Adrenal gland (tissue), 12 donors: Measurements from ENCODE around the gene GGN. TPM values are rescaled to one million over a fixed set of nuclear protein-coding genes. Genes with fewer than 3 reads are reported as not detected.

Experiments used
- DNase-seq, 7 donors: peaks; one replicate each; pipeline ENCODE4 v3.0.0-alpha.2; 2019 to 2020
- H3K27ac ChIP-seq, 5 donors: fragments of 200-600 bp; sonication (generic) in 4 of 5; 1 replicate in 3 of 5; 2 replicates in 2 of 5; pipeline versions ENCODE4 v1.5.1 to v1.8.0; 2016 to 2020; ENCODE audit warnings: mild to moderate bottlenecking in 1 of 5
- H3K27me3 ChIP-seq: fragments of 200-600 bp; 2 replicates; pipeline ENCODE4 v1.8.0; 2021
- H3K36me3 ChIP-seq, 2 donors: fragments of 200-600 bp; replicated peaks in 1 of 2; 1 replicate in 1 of 2; 2 replicates in 1 of 2; pipeline versions ENCODE4 v1.5.1 to v1.8.0; 2018 to 2022
- H3K4me1 ChIP-seq, 2 donors: fragments of 200-600 bp; replicated peaks in 1 of 2; 1 replicate in 1 of 2; 2 replicates in 1 of 2; pipeline versions ENCODE4 v1.5.1 to v1.8.0; 2018 to 2021
- H3K4me3 ChIP-seq, 4 donors: fragments of 200-600 bp; sonication (generic) in 3 of 4; one replicate each; pipeline ENCODE4 v1.5.1; 2016 to 2018
- H3K9me3 ChIP-seq, 3 donors: fragments of 200-600 bp; sonication (generic) in 1 of 3; replicated peaks in 1 of 3; 1 replicate in 2 of 3; 2 replicates in 1 of 3; pipeline versions ENCODE4 v1.5.1 to v1.8.0; 2016 to 2021
- POLR2A ChIP-seq, 2 donors: fragments of 450-650 bp; IDR thresholded peaks; one replicate each; pipeline ENCODE4 v1.6.1; 2017; ENCODE audit warnings: antibody characterized with exemption in 2 of 2, mild to moderate bottlenecking in 2 of 2, moderate library complexity in 1 of 2
- WGBS, 4 donors: extraction: QIAGEN DNeasy Blood & Tissue Kit in 2 of 4; methylation state at CpG; one replicate each; pipeline versions ENCODE4 v1.1.5 to v1.1.7; 2013 to 2017; 5-methylcytosine and 5-hydroxymethylcytosine counted together
- intact Hi-C, 2 donors: fragments of 100-400 bp; cut with DNase I; formaldehyde crosslinking; loops; one replicate each; pipeline versions ENCODE4 v1.14.1 to v1.15.0; 2022 to 2023
- polyA plus RNA-seq, 3 donors: library from polyadenylated mRNA; stranded (reverse); fragments of 200-250 nt in 2 of 3; fragments of 350-450 nt in 1 of 3; fragmentation: Illumina TruSeq in 1 of 3; extraction: RNeasy Lipid Tissue Mini Kit (QIAGEN cat#74804) in 1 of 3; gene quantifications; one replicate each; pipeline ENCODE4 v1.2.3, GENCODE V29; 2013 to 2014
- total RNA-seq, 9 donors: library from RNA; depleted of rRNA in 4 of 9; stranded (reverse); fragments of >200 nt in 4 of 9; fragments of 120-200 nt in 1 of 9; fragmentation: NEBNext Ultra II Directional in 1 of 9; extraction: Animal tissue kit (Norgen Biotek cat#: 25700) in 1 of 9; gene quantifications; one replicate each; pipeline versions ENCODE4 v1.1.0 to v1.2.4, GENCODE V29; 2013 to 2023
- TF ChIP-seq, protein P1 (sequence below), 6 experiments: fragments of 450-650 bp in 4 of 6; fragments of 200-600 bp in 2 of 6; sonication (generic) in 1 of 6; IDR thresholded peaks; 1 replicate in 5 of 6; 2 replicates in 1 of 6; pipeline versions ENCODE4 v1.5.1 to v1.8.0; 2016 to 2021; ENCODE audit warnings: antibody characterized with exemption in 6 of 6, mild to moderate bottlenecking in 2 of 6, moderate library complexity in 1 of 6
- donor health status: healthy with polysubstance abuse.
- donor health status: Bipolar disorder and iron deficiency.
- donor health status: DM: yes; HTN: yes; CAD: no.
- donor health status: DM: no; HTN: no; CAD: no.
- donor health status: DM: no; HTN: no; CAD: no.
- donor health status: DM: yes; HTN: yes; CAD: no.

Gene GGN
- total and polyA plus RNA-seq, 12 donors, result 0.57 to 1.6 (median 0.85) TPM; not detected in 4

DNA sequence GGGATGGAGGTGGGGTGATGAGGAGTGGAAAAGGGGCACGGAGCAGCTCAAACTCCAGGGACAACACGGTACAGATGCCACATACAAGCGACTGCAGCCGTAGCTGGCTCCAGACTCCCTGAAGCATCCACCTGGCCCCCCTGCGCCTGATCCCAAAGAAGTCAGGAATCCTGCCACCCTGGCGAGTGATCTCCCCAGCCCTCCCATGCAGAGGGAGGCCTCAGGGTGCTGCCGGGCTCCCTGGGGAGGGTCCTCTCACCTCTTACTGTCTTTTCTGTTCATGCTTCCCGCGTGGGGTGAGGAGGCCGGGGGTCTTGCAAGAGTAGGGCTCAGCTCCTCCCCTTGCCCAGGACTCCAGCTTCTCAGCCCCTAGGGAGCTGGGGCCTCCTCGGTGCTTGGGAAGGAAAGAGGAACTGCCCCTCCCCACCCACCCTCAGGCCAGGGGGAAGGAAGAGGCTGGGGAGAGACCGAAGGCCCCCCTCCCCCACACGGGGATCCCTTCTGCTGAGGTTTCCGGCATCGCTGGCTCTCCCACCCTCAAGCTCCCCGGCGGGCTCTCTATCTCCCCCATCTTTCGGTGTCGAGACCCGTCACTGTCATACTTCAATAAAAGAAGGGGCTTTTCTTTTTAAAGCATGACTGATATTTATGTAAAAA lies 38.1 kb upstream of the GGN start, which contains the start of gene RASGRP4:
Gene RASGRP4 (minus strand): TSS at position 410 of the 657 bp plus-strand sequence. CDS start 128 bp downstream, at position 282.
- Histone ChIP-seq H3K4me3 (peak within 1 kb of the TSS in 1 of 4 donors; percentile 32), H3K27ac (no peak within 1 kb of the TSS), H3K9me3 (no peaks in the 10 kb centered on the region), H3K27me3 (no peaks in the 10 kb centered on the region), H3K4me1 (no peaks in the 10 kb centered on the region), H3K36me3 (no peaks in the 10 kb centered on the region)
- no peak for TF ChIP-seq POLR2A (IDR thresholded peaks at IDR 0.05)
- TF ChIP-seq, protein P1, sequence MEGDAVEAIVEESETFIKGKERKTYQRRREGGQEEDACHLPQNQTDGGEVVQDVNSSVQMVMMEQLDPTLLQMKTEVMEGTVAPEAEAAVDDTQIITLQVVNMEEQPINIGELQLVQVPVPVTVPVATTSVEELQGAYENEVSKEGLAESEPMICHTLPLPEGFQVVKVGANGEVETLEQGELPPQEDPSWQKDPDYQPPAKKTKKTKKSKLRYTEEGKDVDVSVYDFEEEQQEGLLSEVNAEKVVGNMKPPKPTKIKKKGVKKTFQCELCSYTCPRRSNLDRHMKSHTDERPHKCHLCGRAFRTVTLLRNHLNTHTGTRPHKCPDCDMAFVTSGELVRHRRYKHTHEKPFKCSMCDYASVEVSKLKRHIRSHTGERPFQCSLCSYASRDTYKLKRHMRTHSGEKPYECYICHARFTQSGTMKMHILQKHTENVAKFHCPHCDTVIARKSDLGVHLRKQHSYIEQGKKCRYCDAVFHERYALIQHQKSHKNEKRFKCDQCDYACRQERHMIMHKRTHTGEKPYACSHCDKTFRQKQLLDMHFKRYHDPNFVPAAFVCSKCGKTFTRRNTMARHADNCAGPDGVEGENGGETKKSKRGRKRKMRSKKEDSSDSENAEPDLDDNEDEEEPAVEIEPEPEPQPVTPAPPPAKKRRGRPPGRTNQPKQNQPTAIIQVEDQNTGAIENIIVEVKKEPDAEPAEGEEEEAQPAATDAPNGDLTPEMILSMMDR (IDR thresholded peaks at IDR 0.05), result no peak
- 25 to 50% (median 36%) methylated on average over 10 to 20 of the region's 20 CpGs for WGBS, 4 donors
- DNase-seq, result peak in 1 of 7 donors; percentile 24
- intact Hi-C loops, result no loop called here

DNA sequence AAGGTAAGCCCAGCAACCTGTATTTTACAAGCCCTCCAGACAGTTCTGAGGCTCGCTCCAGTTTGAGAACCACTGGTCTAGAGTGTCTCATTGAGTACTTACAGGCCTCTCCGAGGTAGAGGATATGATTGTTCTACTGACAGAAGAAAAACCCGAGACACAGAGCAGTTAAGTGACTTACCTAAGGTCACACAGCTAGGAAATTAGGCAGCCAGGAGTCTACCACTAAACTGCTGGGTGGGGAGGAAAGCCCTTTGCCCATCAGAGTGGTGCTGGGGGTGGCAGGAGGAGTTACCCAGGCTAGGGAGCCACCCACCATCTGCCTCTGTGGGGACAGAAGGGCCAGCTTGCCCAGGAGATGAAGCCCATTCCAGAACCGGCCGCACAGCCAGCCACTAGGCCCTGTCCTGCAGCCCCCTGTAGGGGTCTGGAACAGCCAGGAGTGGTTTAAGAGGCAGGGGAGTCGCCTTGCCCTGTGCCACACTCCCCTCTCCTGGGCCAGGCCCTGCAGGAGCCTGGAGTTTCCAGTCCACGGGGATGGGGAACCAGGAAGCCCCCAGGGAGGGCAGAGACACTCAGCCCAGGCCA lies 37.5 kb upstream of the GGN start:
- no peaks in the 10 kb centered on the region for H3K36me3 ChIP-seq
- intact Hi-C loops, result no loop called here
- TF ChIP-seq, protein P1 (IDR thresholded peaks at IDR 0.05), result no peak
- TF ChIP-seq POLR2A (IDR thresholded peaks at IDR 0.05), result no peak
- H3K27ac ChIP-seq, result no peak overlapping the region
- WGBS, 4 donors, result 69 to 80% (median 74%) methylated on average over 3 to 7 of the region's 7 CpGs
- no peaks in the 10 kb centered on the region for H3K4me1 ChIP-seq
- no peak for DNase-seq
- H3K9me3 ChIP-seq, result no peaks in the 10 kb centered on the region
- H3K27me3 ChIP-seq, result no peaks in the 10 kb centered on the region
- peak overlapping the region in 1 of 4 donors; percentile 32 for H3K4me3 ChIP-seq

DNA sequence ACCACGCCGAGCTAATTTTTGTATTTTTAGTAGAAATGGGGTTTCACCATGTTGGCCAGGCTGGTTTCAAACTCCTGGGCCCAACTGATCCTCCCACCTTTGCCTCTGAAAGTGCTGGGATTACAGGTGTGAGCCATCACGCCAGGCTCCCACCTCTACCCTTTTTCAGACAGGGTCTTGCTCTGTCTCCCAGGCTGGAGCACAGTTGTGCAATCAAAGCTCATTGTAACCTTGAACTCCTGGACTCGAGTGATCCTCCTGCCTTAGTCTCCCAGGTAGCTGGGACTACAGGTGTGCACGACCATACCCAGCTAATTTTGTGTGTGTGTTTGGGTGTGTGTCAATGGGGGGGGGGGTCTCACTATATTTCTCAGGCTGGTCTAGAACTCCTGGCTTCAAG lies 36.4 kb upstream of the GGN start:
- intact Hi-C loops, result no loop called here
- TF ChIP-seq, protein P1 (IDR thresholded peaks at IDR 0.05), result no peak
- no peak for TF ChIP-seq POLR2A (IDR thresholded peaks at IDR 0.05)
- Histone ChIP-seq H3K9me3 (no peaks in the 10 kb centered on the region), H3K27me3 (peaks cover 4% of the 10 kb centered on the region), H3K4me3 (no peak overlapping the region), H3K4me1 (no peaks in the 10 kb centered on the region), H3K27ac (no peak overlapping the region), H3K36me3 (no peaks in the 10 kb centered on the region)
- WGBS, 4 donors, result 71 to 88% (median 78%) methylated on average over 3 to 5 of the region's 5 CpGs
- no peak for DNase-seq

GRCh38 chr19:38422438-38422837 lies 34.6 kb upstream of the GGN start:
- 67 to 85% (median 77%) methylated on average over 4 to 7 of the region's 7 CpGs for WGBS, 4 donors
- H3K4me1 ChIP-seq, result peaks cover 0 to 11% of the 10 kb centered on the region in 2 donors

More at GRCh38 chr19:38422438-38422837, 34.6 kb upstream of the GGN start:
- no peaks in the 10 kb centered on the region for H3K36me3 ChIP-seq
- TF ChIP-seq POLR2A (IDR thresholded peaks at IDR 0.05), result no peak
- TF ChIP-seq, protein P1 (IDR thresholded peaks at IDR 0.05), result no peak
- no peak overlapping the region for H3K27ac ChIP-seq
- no peaks in the 10 kb centered on the region for H3K9me3 ChIP-seq
- no peak overlapping the region for H3K4me3 ChIP-seq
- DNase-seq, result no peak
- peaks cover 8% of the 10 kb centered on the region for H3K27me3 ChIP-seq
- intact Hi-C loops, result no loop called here
